K562 (cell line): ENCODE results near the gene FMNL2.

Experiments used
- BRF2 ChIP-seq: IDR thresholded peaks from 3 replicates; pipeline ENCODE4 v1.6.1; 2011; ENCODE audit warnings: borderline replicate concordance, mild to moderate bottlenecking; ENCODE audit not compliant: insufficient read length, insufficient read depth
- CBX5 ChIP-seq: IDR thresholded peaks from 2 replicates; pipeline ENCODE4 v1.6.1; 2014; ENCODE audit warnings: low read depth, borderline replicate concordance
- CTCF ChIP-seq, 3 experiments: IDR thresholded peaks in 2 of 3; conservative IDR thresholded peaks in 1 of 3; 2 replicates each; pipeline ENCODE4 v1.5.1; 2011 to 2012; ENCODE audit warnings: low read length in 3 of 3, mild to moderate bottlenecking in 3 of 3, control low read depth in 2 of 3, improper control_type of control experiment in 1 of 3, inconsistent platforms in 1 of 3, low read depth in 1 of 3, mixed read lengths in 1 of 3, moderate library complexity in 1 of 3; ENCODE audit not compliant: insufficient read depth in 2 of 3
- EP300 ChIP-seq: IDR thresholded peaks from 2 replicates; pipeline ENCODE4 v1.6.1; 2012; ENCODE audit warnings: low read length, improper control_type of control experiment
- ETV6 ChIP-seq, 3 experiments: fragments of 150-350 bp in 1 of 3; sonication (generic) in 1 of 3; formaldehyde crosslinking in 1 of 3; IDR thresholded peaks; 2 replicates each; pipeline versions ENCODE4 v1.6.1 to v1.8.0; 2014 to 2022; ENCODE audit warnings: borderline replicate concordance in 2 of 3, low read depth in 2 of 3, antibody characterized with exemption in 1 of 3, low read length in 1 of 3, mild to moderate bottlenecking in 1 of 3, missing genetic modification reagents in 1 of 3
- KDM4B ChIP-seq, 2 experiments: fragments of 450-650 bp in 1 of 2; sonication (generic) in 1 of 2; IDR thresholded peaks; 2 replicates each; pipeline ENCODE4 v1.6.1; 2016 to 2017; ENCODE audit warnings: borderline replicate concordance in 2 of 2, antibody characterized with exemption in 1 of 2, low read depth in 1 of 2, mild to moderate bottlenecking in 1 of 2
- MXI1 ChIP-seq: IDR thresholded peaks from 2 replicates; pipeline ENCODE4 v1.6.1; 2011; ENCODE audit warnings: low read depth, mild to moderate bottlenecking, improper control_type of control experiment, low read length
- PBX2 ChIP-seq, 2 experiments: IDR thresholded peaks in 1 of 2; conservative IDR thresholded peaks in 1 of 2; 2 replicates each; pipeline ENCODE4 v1.6.1; 2016; ENCODE audit warnings: low read depth in 2 of 2, mild to moderate bottlenecking in 1 of 2, missing compliant biosample characterization in 1 of 2, missing genetic modification characterization in 1 of 2, moderate library complexity in 1 of 2
- PML ChIP-seq: IDR thresholded peaks from 2 replicates; pipeline ENCODE4 v1.6.1; 2012; ENCODE audit warnings: low read length, inconsistent platforms
- POLR2AphosphoS2 ChIP-seq: IDR thresholded peaks from 2 replicates; pipeline ENCODE4 v1.6.1; 2012; ENCODE audit warnings: low read length, improper control_type of control experiment
- SMC3 ChIP-seq: conservative IDR thresholded peaks from 2 replicates; pipeline ENCODE4 v1.6.1; 2011; ENCODE audit warnings: low read depth, low read length, improper control_type of control experiment; ENCODE audit not compliant: insufficient read depth
- SRF ChIP-seq, 2 experiments: fragments of 250-450, 450-650 bp in 1 of 2; sonication (Bioruptor Pico) in 1 of 2; sonication (generic) in 1 of 2; formaldehyde crosslinking; IDR thresholded peaks; 2 replicates each; pipeline versions ENCODE4 v1.5.0 to v1.5.1; 2020 to 2022; ENCODE audit warnings: mild to moderate bottlenecking in 1 of 2, missing genetic modification reagents in 1 of 2
- ZNF717 ChIP-seq: fragments of 250-450 bp; sonication (Bioruptor Pico); IDR thresholded peaks from 2 replicates; pipeline ENCODE4 v1.5.0; 2021
- ZNF76 ChIP-seq: fragments of 250-450 bp; sonication (Bioruptor Pico); IDR thresholded peaks from 2 replicates; pipeline ENCODE4 v1.4.0; 2020; ENCODE audit warnings: mild to moderate bottlenecking, moderate library complexity, borderline replicate concordance

DNA sequence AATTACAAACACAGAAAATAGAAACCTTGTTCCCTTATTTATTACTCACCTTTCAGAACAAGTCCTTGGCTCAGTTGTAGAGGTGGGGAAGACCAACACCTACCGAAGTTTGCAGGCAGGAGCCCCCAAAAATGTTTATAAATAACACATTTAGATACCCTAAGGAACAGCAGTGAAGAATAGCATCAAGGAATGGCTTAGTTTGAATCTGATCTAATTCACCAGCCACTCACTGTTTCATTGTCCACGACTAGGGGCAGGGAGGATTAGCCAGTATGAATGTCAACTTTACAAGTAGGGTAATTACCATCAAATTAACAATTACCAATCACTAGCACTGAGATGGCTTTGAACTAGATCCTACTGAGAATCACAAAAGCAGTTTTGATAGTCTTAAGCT, 316.9 kb downstream of the FMNL2 start:
- TF ChIP-seq ETV6 (IDR thresholded peaks at IDR 0.05; ENCODE audit: borderline replicate concordance in 1 of 2, low read depth in 2 of 2, low read length in 1 of 2) (no peak), ETV6 (CRISPR knock-in tag; IDR thresholded peaks at IDR 0.05; ENCODE audit: borderline replicate concordance) (no peak), BRF2 (no peak), SMC3 (no peak), CTCF (IDR thresholded peaks at IDR 0.05 in 2 of 3, conservative IDR thresholded peaks at IDR 0.05 in 1 of 3; ENCODE audit: insufficient read depth in 2 of 3, low read depth in 1 of 3, low read length in 3 of 3) (no peak), EP300 (no peak), SRF (CRISPR knock-in tag; IDR thresholded peaks at IDR 0.05) (no peak), MXI1 (no peak), POLR2AphosphoS2 (no peak), PML (no peak), KDM4B (IDR thresholded peaks at IDR 0.05; ENCODE audit: borderline replicate concordance in 2 of 2, low read depth in 1 of 2) (no peak), ZNF76 (CRISPR knock-in tag) (no peak), ZNF717 (no peak), PBX2 (CRISPR knock-in tag; IDR thresholded peaks at IDR 0.05; ENCODE audit: low read depth) (no peak), PBX2 (tag; conservative IDR thresholded peaks at IDR 0.05; ENCODE audit: low read depth) (no peak), CBX5 (no peak)
